PC-3 (cell line): ENCODE results near the gene PRM1.

ENCODE experiments used
- EZH2phosphoT487 ChIP-seq: fragments of 300-600 bp; sonication (generic); IDR thresholded peaks from 2 replicates; pipeline ENCODE4 v1.6.1; 2018; ENCODE audit warnings: mild to moderate bottlenecking, antibody characterized with exemption, low read length, borderline replicate concordance
- TF ChIP-seq, protein P1 (sequence below): fragments of 300-600 bp; sonication (generic); conservative IDR thresholded peaks from 2 replicates; pipeline ENCODE4 v1.5.1; 2017; ENCODE audit warnings: antibody characterized with exemption, low read depth, mild to moderate bottlenecking, low read length

DNA sequence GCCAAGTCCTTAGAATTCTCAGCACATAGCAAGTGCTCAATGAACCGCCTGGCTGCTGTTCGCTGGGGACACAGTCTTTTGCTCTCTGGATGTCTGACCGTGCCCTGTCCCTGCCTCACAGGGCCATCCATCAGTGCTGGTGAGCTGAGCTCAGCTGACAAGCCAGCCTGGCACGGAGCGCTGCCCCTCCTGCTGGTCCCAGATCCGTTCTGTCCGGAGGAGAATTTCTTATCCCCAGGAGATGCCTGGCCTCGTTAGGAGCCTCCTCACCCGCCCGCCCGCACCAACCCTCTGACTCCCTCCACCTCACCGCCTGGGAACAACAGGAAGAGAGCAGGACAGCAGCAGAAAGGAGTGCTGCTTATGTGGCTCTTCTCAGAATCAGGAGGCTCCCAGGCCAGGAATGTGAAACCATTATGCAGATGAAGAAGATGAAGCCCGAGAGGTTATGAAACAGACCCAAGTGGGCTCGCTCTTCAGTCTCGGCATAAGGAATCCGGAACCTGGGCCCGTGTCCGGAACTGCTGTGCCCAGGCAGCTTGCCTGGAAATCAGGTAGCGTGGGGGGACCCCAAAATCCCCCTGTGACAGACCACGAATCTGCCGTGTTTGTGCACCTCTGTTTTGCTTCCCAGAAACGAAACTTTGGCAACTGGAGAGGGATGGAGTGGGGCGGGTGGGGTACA is 35.3 kb upstream of the PRM1 start:
- TF ChIP-seq, protein P1, sequence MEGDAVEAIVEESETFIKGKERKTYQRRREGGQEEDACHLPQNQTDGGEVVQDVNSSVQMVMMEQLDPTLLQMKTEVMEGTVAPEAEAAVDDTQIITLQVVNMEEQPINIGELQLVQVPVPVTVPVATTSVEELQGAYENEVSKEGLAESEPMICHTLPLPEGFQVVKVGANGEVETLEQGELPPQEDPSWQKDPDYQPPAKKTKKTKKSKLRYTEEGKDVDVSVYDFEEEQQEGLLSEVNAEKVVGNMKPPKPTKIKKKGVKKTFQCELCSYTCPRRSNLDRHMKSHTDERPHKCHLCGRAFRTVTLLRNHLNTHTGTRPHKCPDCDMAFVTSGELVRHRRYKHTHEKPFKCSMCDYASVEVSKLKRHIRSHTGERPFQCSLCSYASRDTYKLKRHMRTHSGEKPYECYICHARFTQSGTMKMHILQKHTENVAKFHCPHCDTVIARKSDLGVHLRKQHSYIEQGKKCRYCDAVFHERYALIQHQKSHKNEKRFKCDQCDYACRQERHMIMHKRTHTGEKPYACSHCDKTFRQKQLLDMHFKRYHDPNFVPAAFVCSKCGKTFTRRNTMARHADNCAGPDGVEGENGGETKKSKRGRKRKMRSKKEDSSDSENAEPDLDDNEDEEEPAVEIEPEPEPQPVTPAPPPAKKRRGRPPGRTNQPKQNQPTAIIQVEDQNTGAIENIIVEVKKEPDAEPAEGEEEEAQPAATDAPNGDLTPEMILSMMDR = no peak
- no peak for TF ChIP-seq EZH2phosphoT487
